ENCODE measurements around the gene PRDX2. TPM values are rescaled to one million over a fixed set of nuclear protein-coding genes. Genes with fewer than 3 reads are reported as not detected.

Gene PRDX2
- total RNA-seq, 6 experiments from 2014 or later, result 214 to 269 (median 229) TPM

DNA sequence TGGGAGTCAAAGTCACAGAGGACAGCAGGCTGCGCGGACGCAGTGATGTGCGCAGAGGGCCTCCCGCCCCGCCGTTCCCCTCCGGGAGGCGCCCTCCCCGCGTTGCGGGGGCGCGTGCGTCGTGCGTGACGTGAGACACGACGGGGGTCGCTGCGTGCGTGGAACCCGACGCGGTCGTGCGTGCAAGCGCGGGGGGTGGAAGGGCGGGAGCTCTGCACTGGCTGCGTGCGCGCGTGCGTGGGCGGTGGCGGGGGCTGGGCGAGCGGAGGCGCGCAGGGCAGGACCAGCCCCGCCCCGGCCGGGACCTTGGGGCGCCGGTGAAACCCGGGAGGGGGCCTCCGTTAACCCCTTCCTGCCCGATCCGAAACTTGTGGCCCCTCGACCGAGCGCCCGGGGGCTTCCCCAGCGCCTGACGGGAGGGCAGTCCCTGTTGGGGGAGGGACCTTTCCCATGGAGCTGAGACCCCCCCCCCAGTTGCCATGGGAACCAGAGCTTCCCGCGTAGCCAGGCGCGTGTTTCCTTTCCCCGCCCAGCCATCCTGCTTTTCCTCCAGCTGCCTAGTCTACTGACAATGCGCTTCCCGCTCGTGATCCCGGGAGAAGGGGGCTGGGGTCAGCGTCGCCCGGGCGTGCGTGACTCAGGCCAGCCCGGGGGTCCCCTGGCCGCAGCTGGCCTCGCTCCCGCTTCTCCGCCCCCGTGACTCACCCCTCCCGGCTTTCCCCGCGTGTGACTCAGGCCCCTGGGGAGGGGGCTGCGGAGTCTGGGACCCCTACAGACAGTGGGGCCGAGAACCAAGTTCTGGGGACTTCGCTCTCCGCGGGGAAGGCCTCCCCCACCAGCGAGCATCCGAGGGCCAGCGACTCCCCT is 18.9 kb downstream of the PRDX2 start:
- TF ChIP-seq, protein P1, sequence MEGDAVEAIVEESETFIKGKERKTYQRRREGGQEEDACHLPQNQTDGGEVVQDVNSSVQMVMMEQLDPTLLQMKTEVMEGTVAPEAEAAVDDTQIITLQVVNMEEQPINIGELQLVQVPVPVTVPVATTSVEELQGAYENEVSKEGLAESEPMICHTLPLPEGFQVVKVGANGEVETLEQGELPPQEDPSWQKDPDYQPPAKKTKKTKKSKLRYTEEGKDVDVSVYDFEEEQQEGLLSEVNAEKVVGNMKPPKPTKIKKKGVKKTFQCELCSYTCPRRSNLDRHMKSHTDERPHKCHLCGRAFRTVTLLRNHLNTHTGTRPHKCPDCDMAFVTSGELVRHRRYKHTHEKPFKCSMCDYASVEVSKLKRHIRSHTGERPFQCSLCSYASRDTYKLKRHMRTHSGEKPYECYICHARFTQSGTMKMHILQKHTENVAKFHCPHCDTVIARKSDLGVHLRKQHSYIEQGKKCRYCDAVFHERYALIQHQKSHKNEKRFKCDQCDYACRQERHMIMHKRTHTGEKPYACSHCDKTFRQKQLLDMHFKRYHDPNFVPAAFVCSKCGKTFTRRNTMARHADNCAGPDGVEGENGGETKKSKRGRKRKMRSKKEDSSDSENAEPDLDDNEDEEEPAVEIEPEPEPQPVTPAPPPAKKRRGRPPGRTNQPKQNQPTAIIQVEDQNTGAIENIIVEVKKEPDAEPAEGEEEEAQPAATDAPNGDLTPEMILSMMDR (IDR thresholded peaks at IDR 0.05), result peak; percentile 44; the same call in 1 of the 2 replicates
- no peaks in the 10 kb centered on the region for H3K9me3 Mint-ChIP-seq
- H3K4me1 Mint-ChIP-seq (ENCODE audit: low read depth), result peaks cover 24% of the 10 kb centered on the region
- H3K36me3 Mint-ChIP-seq (ENCODE audit: low read depth), result no peaks in the 10 kb centered on the region
- DNase-seq, result no peak
- H3K27me3 Mint-ChIP-seq (ENCODE audit: insufficient read depth), result no peaks in the 10 kb centered on the region
- peak overlapping the region; percentile 92 for H3K27ac Mint-ChIP-seq
- peak overlapping the region; percentile 84 for H3K4me3 Mint-ChIP-seq

DNA sequence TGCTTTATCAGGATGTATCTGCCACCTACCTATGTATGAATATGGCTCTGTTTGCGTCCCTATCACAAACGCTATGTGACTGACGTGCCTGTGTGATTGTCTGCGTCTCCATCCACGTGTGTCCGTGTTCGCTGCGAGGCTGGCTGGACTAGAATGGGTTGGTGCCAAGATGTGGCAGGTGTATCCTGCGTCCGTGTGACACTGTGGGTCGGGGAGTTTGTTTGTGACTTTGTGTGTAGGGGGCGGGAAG is 19.5 kb downstream of the PRDX2 start:
- DNase-seq, result no peak
- Mint-ChIP-seq H3K9me3 (no peaks in the 10 kb centered on the region), H3K4me1 (ENCODE audit: low read depth) (peaks cover 29% of the 10 kb centered on the region), H3K27ac (peak overlapping the region; percentile 77), H3K27me3 (ENCODE audit: insufficient read depth) (no peaks in the 10 kb centered on the region; the same call in 1 of the 2 replicates), H3K4me3 (peak overlapping the region; percentile 84), H3K36me3 (ENCODE audit: low read depth) (no peaks in the 10 kb centered on the region)
- TF ChIP-seq, protein P1 (IDR thresholded peaks at IDR 0.05), result no peak

DNA sequence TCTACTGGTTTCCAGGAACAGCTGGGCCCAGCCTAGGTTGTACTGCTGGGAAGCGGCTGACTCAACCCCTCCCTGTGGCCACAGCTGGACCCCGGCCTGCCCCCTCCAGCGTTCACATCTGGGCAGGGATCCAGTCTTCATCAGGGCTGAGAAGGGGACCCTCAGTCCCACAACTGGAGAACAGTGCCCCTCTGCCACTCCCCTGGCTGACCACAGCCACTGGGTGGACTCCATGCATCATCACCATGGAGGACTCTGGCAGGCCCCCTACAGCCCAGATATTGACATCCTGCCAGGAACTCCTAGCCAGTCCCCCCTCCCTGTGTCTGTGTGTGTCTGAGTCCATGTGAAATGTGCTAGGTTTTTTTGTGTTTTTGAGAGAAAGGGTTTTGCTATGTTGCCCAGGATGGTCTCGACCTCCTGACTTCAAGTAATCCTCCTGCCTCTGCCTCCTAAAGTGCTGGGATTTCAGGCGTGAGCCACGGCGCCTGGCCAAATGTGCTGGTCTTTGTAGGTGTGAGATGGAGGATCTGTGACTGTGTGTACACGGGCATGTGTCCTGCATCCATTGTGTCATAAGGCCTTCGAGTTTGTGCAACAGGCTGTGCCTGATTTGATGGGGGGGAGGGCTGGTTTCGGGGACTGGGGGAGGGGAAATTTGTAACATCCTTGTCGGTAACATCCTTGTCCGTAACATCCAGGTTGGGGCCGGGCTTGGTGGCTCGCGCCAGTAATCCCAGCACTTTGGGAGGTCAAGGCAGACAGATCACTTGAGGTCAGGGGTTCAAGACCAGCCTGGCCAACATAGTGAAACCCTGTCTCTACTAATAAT is 22.2 kb downstream of the PRDX2 start:
- DNase-seq, result no peak
- H3K9me3 Mint-ChIP-seq, result no peaks in the 10 kb centered on the region
- no peaks in the 10 kb centered on the region for H3K36me3 Mint-ChIP-seq (ENCODE audit: low read depth)
- H3K27me3 Mint-ChIP-seq (ENCODE audit: insufficient read depth), result no peaks in the 10 kb centered on the region; the same call in 1 of the 2 replicates
- peaks cover 32% of the 10 kb centered on the region for H3K4me1 Mint-ChIP-seq (ENCODE audit: low read depth)
- peak overlapping the region; percentile 91 for H3K4me3 Mint-ChIP-seq
- TF ChIP-seq, protein P1 (IDR thresholded peaks at IDR 0.05), result peak; percentile 42; the same call in 1 of the 2 replicates
- H3K27ac Mint-ChIP-seq, result peak overlapping the region; percentile 95

DNA sequence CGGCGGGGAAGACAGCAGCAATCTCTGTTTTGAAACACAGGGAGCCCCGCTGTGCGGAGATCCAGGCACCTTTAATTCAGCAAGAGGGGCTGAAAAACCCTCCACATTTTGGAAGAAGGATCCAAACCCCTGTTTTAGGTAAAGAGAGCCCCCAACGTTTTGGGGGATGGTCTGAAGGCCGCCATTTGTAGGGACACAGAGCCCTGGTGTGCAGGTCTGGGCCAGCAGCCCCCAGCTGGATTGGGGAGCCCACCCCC is 22.8 kb downstream of the PRDX2 start:
- Mint-ChIP-seq H3K27ac (peak overlapping the region; percentile 95), H3K4me3 (peak overlapping the region; percentile 91), H3K36me3 (ENCODE audit: low read depth) (no peaks in the 10 kb centered on the region), H3K9me3 (no peaks in the 10 kb centered on the region), H3K4me1 (ENCODE audit: low read depth) (peaks cover 37% of the 10 kb centered on the region), H3K27me3 (ENCODE audit: insufficient read depth) (no peaks in the 10 kb centered on the region; the same call in 1 of the 2 replicates)
- TF ChIP-seq, protein P1 (IDR thresholded peaks at IDR 0.05), result no peak
- no peak for DNase-seq

DNA sequence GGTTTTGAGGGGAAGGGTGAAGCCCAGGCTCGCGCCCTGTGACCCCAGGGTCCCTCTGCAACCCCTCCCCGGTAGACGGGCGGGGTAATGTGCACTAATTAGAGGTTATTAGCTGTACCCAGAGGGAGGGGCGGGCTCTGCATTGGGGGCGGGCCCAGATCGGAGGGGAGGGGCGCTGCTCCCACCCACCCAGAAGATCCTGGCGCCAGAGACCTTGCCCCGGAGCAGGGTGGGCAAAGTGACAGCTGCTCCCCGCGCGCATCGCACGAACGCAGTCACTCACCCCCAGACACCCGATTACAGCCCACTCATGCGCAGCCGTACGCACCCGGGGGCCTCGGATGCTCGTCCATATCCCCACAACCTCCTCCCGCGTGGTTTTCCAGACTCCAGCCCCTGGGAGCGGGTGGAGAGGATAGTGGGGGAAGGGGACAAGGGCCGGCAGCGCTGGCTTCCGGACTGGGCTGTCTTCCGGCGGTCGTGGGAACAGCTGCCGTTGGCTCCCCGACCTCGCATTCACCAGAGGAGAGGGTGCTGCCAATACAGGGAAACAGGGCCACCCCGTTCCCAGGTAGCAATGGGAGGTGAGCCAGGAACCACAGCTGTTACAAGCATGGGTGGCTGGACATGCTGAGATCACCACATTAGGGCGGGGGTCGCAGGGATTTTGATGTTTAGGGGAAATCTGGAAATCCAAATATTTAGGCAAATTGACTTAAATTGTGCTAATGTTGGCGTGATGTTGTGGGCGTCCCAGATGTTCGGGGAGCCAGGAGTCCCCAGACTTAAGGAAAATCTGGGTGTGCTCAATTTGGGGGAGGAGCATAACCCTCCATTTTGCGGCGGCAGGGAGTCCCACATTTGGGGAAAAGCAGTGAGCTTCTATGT is 23.3 kb downstream of the PRDX2 start:
- H3K9me3 Mint-ChIP-seq, result no peaks in the 10 kb centered on the region
- peak overlapping the region; percentile 91 for H3K4me3 Mint-ChIP-seq
- no peaks in the 10 kb centered on the region for H3K36me3 Mint-ChIP-seq (ENCODE audit: low read depth)
- H3K27me3 Mint-ChIP-seq (ENCODE audit: insufficient read depth), result no peaks in the 10 kb centered on the region; the same call in 1 of the 2 replicates
- TF ChIP-seq, protein P1 (IDR thresholded peaks at IDR 0.05), result no peak
- H3K27ac Mint-ChIP-seq, result peak overlapping the region; percentile 95
- H3K4me1 Mint-ChIP-seq (ENCODE audit: low read depth), result peaks cover 43% of the 10 kb centered on the region
- DNase-seq, result peak; percentile 65
